Measurements from ENCODE around the gene STX2. TPM values are rescaled to one million over a fixed set of nuclear protein-coding genes. Genes with fewer than 3 reads are reported as not detected.

Gene STX2
- total RNA-seq, 1 donor from 2014 or later = 33.0 TPM

DNA sequence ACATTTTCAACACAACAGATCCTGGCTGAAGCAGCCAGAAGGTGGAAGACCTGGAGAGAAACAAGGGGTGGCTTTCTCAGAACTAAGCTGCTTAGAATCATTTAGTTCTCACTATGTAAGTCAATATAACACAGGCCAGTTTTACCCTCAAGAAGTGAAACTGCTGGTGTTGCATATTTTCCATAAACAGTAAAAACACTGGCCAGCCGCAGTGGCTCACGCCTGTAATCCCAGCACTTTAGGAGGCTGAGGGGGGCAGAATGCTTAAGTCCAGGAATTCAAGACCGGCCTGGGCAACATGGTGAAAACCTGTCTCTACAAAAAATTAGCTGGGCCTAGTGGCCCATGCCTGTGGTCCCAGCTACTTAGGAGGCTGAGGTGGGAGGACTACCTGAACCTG lies 11.6 kb downstream of the STX2 start:
- H3K4me1 ChIP-seq (ENCODE audit: insufficient read depth, low read length) = no peaks in the 10 kb centered on the region
- H3K36me3 Mint-ChIP-seq (ENCODE audit: low read depth, unreplicated experiment) = peaks cover 4% of the 10 kb centered on the region
- TF ChIP-seq EZH2 (IDR thresholded peaks at IDR 0.05; ENCODE audit: insufficient read depth, low read length) = no peak
- TF ChIP-seq, protein P1, sequence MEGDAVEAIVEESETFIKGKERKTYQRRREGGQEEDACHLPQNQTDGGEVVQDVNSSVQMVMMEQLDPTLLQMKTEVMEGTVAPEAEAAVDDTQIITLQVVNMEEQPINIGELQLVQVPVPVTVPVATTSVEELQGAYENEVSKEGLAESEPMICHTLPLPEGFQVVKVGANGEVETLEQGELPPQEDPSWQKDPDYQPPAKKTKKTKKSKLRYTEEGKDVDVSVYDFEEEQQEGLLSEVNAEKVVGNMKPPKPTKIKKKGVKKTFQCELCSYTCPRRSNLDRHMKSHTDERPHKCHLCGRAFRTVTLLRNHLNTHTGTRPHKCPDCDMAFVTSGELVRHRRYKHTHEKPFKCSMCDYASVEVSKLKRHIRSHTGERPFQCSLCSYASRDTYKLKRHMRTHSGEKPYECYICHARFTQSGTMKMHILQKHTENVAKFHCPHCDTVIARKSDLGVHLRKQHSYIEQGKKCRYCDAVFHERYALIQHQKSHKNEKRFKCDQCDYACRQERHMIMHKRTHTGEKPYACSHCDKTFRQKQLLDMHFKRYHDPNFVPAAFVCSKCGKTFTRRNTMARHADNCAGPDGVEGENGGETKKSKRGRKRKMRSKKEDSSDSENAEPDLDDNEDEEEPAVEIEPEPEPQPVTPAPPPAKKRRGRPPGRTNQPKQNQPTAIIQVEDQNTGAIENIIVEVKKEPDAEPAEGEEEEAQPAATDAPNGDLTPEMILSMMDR (IDR thresholded peaks at IDR 0.05; ENCODE audit: insufficient read depth, low read depth, low read length) = no peak
- FAIRE-seq (no peak), DNase-seq (ENCODE audit: low read depth) (no peak)
- H3K9me3 ChIP-seq (ENCODE audit: insufficient read depth, low read depth, low read length) = no peaks in the 10 kb centered on the region
- no peaks in the 10 kb centered on the region for H3K27me3 Mint-ChIP-seq (ENCODE audit: low read depth, unreplicated experiment)
- H3K4me1 Mint-ChIP-seq (ENCODE audit: low read depth, unreplicated experiment) = peaks cover 4% of the 10 kb centered on the region
- H2AFZ ChIP-seq (ENCODE audit: low read depth, low read length) = no peak overlapping the region
- H3K4me3 ChIP-seq (ENCODE audit: insufficient read depth, low read depth, low read length) = no peak overlapping the region
- peaks cover 51% of the 10 kb centered on the region for H4K20me1 ChIP-seq (ENCODE audit: insufficient read depth, low read length)
- no peak overlapping the region for H3K9ac ChIP-seq (ENCODE audit: low read length)
- no peak overlapping the region for H3K27ac Mint-ChIP-seq (ENCODE audit: unreplicated experiment)
- no peaks in the 10 kb centered on the region for H3K27me3 ChIP-seq (ENCODE audit: insufficient read depth, low read length)
- H3K4me3 Mint-ChIP-seq (ENCODE audit: unreplicated experiment) = no peak overlapping the region
- H3K36me3 ChIP-seq (ENCODE audit: insufficient read depth, low read length) = peaks cover 8% of the 10 kb centered on the region
- no peaks in the 10 kb centered on the region for H3K9me3 Mint-ChIP-seq (ENCODE audit: unreplicated experiment)
- no peak overlapping the region for H3K4me2 ChIP-seq (ENCODE audit: low read length)
- H3K79me2 ChIP-seq (ENCODE audit: insufficient read depth, low read length) = peaks cover 57% of the 10 kb centered on the region
- no peak overlapping the region for H3K27ac ChIP-seq (ENCODE audit: low read depth, low read length)

DNA sequence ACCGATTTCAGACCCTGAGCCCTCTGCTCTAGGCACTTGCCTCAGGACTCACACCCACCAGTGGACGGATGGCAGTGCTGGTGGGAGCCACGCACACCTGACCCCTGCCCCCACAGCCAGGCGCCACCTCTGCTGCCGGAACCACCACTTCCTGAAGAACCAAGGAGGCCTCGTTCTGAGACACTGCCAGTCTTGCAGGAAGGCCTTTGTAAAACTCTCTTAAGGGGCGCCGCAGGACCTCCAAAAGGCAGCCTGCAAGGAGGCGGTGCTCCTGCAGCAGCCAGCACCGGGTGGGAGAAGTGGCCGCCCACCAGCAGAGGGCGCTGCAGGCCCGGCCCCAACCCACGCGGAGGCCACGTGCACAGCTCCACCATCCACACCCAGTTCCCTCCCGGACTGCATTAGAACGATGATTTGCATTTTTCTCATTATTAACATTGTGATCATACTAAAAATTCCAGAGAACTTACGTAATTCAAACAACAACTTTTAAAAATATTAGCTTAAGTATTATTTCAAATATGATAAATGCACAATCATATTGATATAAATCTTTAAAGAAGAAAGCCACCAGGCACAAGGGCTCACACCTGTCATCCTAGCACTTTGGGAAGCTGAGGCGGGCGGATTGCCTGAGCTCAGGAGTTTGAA lies 12.8 kb downstream of the STX2 start:
- Mint-ChIP-seq H3K9me3 (ENCODE audit: unreplicated experiment) (no peaks in the 10 kb centered on the region), H3K4me1 (ENCODE audit: low read depth, unreplicated experiment) (no peaks in the 10 kb centered on the region), H3K4me3 (ENCODE audit: unreplicated experiment) (no peak overlapping the region), H3K27ac (ENCODE audit: unreplicated experiment) (no peak overlapping the region), H3K27me3 (ENCODE audit: low read depth, unreplicated experiment) (no peaks in the 10 kb centered on the region), H3K36me3 (ENCODE audit: low read depth, unreplicated experiment) (peaks cover 4% of the 10 kb centered on the region)
- peaks cover 40% of the 10 kb centered on the region for H4K20me1 ChIP-seq (ENCODE audit: insufficient read depth, low read length)
- H3K79me2 ChIP-seq (ENCODE audit: insufficient read depth, low read length) = peaks cover 45% of the 10 kb centered on the region
- DNase-seq (ENCODE audit: low read depth) (peak; percentile 26), FAIRE-seq (no peak)
- H3K9ac ChIP-seq (ENCODE audit: low read length) = no peak overlapping the region
- H3K36me3 ChIP-seq (ENCODE audit: insufficient read depth, low read length) = peaks cover 10% of the 10 kb centered on the region
- H3K4me3 ChIP-seq (ENCODE audit: insufficient read depth, low read depth, low read length) = no peak overlapping the region
- H2AFZ ChIP-seq (ENCODE audit: low read depth, low read length) = no peak overlapping the region
- no peaks in the 10 kb centered on the region for H3K4me1 ChIP-seq (ENCODE audit: insufficient read depth, low read length)
- TF ChIP-seq EZH2 (IDR thresholded peaks at IDR 0.05; ENCODE audit: insufficient read depth, low read length) = no peak
- TF ChIP-seq, protein P1 (IDR thresholded peaks at IDR 0.05; ENCODE audit: insufficient read depth, low read depth, low read length) = peak; percentile 36
- no peaks in the 10 kb centered on the region for H3K27me3 ChIP-seq (ENCODE audit: insufficient read depth, low read length)
- H3K4me2 ChIP-seq (ENCODE audit: low read length) = no peak overlapping the region
- H3K9me3 ChIP-seq (ENCODE audit: insufficient read depth, low read depth, low read length) = no peaks in the 10 kb centered on the region
- no peak overlapping the region for H3K27ac ChIP-seq (ENCODE audit: low read depth, low read length)

DNA sequence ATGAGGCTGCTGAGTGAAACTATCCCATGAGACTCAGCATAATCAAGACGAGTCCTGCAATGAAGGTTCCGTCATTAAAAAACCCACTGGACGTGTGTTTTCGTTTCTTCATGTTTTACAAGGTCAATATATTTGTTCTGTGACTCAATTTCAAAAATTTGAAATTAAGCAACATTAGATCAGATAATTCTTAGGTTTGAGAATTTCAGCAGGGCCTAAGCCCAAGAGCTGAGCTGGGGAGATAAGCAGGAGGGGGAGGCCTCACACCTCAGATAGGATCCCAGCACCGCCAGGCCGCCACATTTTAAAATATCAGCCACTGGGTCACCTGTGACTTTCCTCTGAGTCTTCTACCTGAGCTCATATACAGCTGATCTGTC lies 13.3 kb downstream of the STX2 start:
- TF ChIP-seq, protein P1 (IDR thresholded peaks at IDR 0.05; ENCODE audit: insufficient read depth, low read depth, low read length) = no peak
- no peak for TF ChIP-seq EZH2 (IDR thresholded peaks at IDR 0.05; ENCODE audit: insufficient read depth, low read length)
- Histone ChIP-seq H3K36me3 (ENCODE audit: insufficient read depth, low read length) (peaks cover 10% of the 10 kb centered on the region), H3K27ac (ENCODE audit: low read depth, low read length) (no peak overlapping the region), H3K9me3 (ENCODE audit: insufficient read depth, low read depth, low read length) (no peaks in the 10 kb centered on the region), H2AFZ (ENCODE audit: low read depth, low read length) (no peak overlapping the region), H4K20me1 (ENCODE audit: insufficient read depth, low read length) (peaks cover 35% of the 10 kb centered on the region), H3K4me3 (ENCODE audit: insufficient read depth, low read depth, low read length) (no peak overlapping the region), H3K27me3 (ENCODE audit: insufficient read depth, low read length) (no peaks in the 10 kb centered on the region), H3K4me2 (ENCODE audit: low read length) (no peak overlapping the region), H3K79me2 (ENCODE audit: insufficient read depth, low read length) (peaks cover 40% of the 10 kb centered on the region), H3K9ac (ENCODE audit: low read length) (no peak overlapping the region), H3K4me1 (ENCODE audit: insufficient read depth, low read length) (no peaks in the 10 kb centered on the region)
- Mint-ChIP-seq H3K36me3 (ENCODE audit: low read depth, unreplicated experiment) (peaks cover 4% of the 10 kb centered on the region), H3K4me1 (ENCODE audit: low read depth, unreplicated experiment) (no peaks in the 10 kb centered on the region), H3K27ac (ENCODE audit: unreplicated experiment) (no peak overlapping the region), H3K4me3 (ENCODE audit: unreplicated experiment) (no peak overlapping the region), H3K9me3 (ENCODE audit: unreplicated experiment) (no peaks in the 10 kb centered on the region), H3K27me3 (ENCODE audit: low read depth, unreplicated experiment) (no peaks in the 10 kb centered on the region)
- no peak for DNase-seq (ENCODE audit: low read depth)
- no peak for FAIRE-seq
